GM12872 (cell line): ENCODE data around the gene ISG15.

Experiments used
- TF ChIP-seq, protein P1 (sequence below): IDR thresholded peaks from 3 replicates; pipeline ENCODE4 v1.5.1; 2011; ENCODE audit warnings: low read depth, mild to moderate bottlenecking, low read length, moderate library complexity; ENCODE audit not compliant: insufficient read depth

Gene ISG15

DNA sequence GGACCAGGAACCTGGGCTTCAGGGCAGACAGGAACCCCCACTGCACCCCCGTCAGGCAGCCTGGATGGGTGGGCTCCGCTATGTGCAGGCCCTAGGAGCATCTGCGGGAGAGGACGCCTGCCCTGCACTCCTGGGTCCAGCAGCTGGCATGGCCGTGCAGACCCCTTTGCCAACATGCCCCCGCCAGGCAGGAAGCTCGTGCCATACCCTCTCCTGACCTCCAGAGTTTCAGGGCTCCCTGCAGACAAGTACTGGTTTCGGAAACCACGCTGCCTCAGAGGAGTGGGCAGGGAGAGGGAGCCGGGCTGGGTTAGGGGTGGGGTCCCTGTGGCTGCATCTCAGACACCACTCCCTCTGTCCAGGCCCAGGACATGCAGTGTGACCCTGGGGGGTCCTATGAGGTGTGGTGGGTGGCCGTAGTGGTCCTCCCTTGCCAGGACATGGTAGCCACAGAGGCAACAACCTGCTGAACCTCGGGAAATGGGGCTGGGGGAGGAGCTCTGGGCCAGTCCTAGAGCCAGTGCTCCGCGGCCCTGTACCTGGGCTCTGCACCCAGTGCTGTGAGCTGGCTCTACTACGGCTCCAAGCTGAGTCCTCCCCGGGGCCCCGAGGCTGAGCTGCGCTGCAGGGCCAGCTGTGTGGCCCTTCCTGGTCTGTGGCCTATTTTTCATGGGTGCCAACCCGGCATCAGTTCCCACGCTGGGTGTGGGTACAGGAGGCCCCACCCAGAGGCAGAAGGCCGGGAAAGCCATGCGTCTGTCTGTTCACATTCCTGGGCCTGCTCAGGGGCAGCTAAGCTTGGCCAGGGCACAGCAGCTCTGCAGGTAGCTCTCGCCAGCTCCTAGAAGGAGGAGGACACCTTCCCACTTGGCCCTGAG is 45.6 kb upstream of the ISG15 start:
- TF ChIP-seq, protein P1, sequence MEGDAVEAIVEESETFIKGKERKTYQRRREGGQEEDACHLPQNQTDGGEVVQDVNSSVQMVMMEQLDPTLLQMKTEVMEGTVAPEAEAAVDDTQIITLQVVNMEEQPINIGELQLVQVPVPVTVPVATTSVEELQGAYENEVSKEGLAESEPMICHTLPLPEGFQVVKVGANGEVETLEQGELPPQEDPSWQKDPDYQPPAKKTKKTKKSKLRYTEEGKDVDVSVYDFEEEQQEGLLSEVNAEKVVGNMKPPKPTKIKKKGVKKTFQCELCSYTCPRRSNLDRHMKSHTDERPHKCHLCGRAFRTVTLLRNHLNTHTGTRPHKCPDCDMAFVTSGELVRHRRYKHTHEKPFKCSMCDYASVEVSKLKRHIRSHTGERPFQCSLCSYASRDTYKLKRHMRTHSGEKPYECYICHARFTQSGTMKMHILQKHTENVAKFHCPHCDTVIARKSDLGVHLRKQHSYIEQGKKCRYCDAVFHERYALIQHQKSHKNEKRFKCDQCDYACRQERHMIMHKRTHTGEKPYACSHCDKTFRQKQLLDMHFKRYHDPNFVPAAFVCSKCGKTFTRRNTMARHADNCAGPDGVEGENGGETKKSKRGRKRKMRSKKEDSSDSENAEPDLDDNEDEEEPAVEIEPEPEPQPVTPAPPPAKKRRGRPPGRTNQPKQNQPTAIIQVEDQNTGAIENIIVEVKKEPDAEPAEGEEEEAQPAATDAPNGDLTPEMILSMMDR = no peak

DNA sequence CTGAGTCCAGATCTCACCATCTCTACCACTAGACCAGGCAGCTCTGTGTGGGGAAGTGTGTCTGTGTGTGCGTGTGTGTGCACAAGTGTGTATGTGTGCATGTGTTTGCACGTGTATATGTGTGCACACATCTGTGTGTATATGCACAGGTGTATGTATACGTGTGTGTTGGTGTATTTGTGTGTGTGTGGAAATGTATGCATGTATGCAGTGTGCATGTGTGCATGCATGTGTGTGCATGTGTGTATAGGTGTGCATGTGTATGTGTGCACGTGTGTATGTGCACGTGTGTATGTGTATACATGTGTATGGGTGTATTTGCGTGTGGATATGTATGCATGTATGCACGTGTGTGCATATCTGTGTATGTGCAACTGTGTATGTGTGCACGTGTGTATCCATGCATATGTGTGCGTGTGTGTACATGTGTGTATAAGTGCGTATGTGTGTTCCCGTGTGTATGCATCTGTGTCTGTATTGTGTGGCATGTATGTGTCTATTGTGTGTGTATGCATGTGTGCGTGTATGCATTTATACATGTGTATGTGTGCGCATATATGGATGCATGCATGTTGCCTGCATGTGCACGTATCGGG is 43.9 kb upstream of the ISG15 start:
- TF ChIP-seq, protein P1 = no peak

DNA sequence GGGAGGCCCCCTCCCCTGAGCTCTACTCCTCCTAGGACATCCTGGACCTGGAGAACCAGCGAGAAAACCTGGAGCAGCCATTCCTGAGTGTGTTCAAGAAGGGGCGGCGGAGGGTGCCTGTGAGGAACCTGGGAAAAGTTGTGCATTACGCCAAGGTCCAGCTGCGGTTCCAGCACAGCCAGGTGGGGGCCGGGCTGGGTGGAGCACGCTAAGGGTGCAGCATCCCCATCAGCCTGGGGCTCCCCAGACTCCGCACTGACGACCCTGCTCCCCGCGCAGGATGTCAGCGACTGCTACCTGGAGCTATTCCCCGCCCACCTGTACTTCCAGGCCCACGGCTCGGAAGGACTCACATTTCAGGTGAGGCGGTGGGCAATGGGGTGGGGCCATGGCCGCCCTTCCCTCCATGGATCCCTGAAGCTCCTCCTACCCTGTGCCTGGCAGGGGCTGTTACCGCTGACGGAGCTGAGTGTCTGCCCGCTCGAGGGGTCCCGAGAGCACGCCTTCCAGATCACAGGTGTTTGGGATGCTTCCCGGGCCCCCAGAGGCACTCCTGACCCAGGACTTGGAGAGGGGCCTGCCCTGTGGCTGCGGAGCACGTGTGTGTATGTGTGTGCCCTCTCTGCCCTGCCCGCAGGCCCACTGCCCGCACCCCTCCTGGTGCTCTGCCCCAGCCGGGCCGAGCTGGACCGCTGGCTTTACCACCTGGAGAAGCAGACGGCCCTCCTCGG is 42.9 kb upstream of the ISG15 start:
- TF ChIP-seq, protein P1 = no peak

DNA sequence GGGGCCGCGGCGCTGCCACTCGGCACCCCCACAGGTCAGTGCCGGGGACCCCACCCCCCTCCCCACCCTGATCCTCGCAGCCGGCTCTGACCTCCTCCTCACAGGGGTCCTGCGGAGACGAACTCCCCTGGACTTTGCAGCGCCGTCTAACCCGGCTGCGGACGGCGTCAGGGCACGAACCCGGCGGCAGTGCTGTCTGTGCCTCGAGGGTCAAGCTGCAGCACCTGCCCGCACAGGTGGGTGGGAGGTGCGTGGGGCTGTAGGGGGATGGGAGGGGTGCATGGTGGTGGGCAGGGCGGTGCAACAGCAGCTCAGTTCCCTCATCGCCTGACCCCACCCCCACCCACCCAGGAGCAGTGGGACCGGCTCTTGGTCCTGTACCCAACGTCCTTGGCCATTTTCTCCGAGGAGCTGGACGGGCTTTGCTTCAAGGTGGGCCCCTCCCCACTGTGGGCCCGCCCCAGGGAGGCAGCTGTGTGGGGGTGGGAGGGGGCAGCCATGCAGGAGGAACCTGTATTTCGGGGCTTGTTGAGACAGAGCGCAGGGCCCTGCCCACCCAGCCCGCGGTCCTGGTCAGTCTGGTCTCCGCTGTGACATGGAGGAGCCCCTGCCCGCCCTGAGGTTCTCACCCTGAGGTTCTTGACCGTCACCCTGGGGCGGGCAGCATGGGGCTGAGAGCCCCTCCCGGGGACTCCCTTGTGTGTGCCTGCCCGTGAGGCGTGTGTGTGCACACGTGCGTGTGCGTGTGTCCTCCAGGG is 42.1 kb upstream of the ISG15 start:
- TF ChIP-seq, protein P1 = no peak

DNA sequence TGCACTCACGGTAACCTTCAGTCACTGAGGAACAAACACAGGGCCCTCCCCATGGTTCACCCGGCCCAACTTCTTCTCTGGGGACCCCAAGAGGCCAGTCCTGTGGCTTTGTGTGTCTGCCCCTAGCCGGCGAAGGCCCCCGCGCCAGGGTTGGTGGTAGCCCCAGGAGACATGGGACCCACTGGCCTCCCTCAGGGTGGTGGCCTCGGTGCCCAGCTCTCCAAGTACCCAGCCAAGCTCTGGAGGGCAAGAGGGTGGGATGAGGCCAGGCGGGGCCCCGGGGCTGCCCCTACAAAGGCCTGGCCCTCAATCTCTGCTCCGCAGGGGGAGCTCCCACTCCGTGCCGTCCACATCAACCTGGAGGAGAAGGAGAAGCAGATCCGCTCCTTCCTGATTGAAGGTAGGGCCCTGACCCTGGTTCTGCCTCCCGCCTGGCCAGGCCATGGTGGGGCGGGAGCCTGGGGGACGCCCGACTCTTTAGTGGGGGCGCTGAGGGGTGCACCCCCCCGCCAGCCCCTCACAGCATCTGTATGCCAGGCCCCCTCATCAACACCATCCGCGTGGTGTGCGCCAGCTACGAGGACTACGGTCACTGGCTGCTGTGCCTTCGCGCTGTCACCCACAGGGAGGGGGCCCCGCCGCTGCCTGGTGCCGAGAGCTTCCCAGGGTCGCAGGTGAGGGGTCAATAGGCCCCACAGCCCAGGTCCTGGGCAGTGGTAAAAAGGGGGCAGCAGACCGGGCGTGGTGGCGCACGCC is 41.4 kb upstream of the ISG15 start:
- TF ChIP-seq, protein P1 = no peak

DNA sequence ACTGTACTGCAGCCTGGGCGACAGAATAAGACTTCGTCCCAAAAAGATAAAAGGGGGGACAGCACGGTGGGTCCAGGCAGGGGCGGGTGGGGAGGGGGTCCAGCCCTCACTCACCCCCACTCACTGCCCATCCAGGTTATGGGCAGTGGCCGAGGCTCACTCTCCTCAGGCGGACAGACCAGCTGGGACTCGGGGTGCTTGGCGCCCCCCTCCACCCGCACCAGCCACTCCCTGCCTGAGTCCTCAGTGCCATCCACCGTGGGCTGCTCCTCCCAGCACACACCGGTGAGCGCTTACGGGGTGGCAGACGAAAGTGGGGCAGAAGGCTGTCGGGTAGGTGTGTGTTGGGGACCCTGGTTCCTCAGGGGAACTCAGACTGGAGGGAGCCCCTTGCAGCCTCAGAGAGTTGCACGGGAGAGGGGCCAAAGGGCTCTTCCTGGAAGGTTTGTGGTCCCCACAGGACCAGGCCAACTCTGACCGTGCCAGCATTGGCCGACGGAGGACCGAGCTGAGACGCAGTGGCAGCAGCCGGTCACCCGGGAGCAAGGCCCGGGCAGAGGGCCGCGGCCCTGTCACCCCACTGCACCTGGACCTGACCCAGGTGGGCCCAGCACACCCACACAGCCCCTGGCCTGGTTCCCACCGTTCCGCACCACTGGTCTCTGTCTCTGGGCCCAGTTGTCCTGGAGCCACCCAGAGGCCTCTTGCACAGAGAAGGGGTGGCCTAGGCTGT is 40.4 kb upstream of the ISG15 start:
- TF ChIP-seq, protein P1 = no peak
